NCI-H2171 (cell line): Measurements from ENCODE around the gene SLX4IP.

Experiments used
- DNase-seq: peaks from one replicate; lab custom pipeline; 2025; lab: John Stamatoyannopoulos, UW

The SLX4IP gene

GRCh38 chr20:10648651-10649050, 213.5 kb downstream of the SLX4IP start:
- DNase-seq, result no peak

- DNase-seq, result no peak
These were observed 214.1 kb downstream of the SLX4IP start for GRCh38 chr20:10649080-10649796.

GRCh38 chr20:10649797-10650160, 214.7 kb downstream of the SLX4IP start:
- DNase-seq, result no peak

DNA sequence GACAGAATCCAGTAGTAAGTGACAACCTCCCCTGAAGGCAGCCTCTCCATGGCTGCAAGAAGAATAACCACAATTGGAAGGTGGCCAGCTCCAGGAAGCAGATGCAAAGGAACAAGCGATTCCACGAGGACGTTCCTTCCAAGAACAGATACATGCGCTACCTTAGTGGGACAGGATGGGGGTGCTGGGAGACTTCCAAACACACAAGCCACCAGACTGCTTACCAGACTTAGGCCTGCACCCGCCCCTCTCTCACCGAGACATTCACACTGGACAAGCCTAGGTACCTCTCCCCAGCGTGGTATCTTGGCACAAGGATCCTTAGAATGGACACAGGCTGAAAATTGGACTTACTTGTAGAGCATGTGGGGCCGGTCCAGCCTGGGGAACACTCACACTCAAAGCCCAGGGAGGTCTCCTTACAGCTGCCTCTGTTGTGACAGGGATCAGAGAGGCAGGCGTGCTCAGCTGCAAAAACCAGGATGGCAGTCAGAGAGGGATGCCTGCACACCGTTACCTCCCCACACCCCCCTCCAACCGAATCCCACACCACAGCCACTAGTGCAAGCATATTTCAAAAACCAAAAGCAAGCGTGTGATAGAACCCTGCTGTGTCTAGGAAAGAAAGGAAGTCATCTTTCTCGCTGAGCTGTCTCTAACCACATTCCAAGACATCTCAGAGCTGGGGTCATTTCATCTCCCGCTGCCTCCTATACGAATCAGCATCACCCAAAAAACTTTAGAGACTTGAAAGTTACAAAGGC, 216.3 kb downstream of the SLX4IP start:
- DNase-seq, result no peak

DNA sequence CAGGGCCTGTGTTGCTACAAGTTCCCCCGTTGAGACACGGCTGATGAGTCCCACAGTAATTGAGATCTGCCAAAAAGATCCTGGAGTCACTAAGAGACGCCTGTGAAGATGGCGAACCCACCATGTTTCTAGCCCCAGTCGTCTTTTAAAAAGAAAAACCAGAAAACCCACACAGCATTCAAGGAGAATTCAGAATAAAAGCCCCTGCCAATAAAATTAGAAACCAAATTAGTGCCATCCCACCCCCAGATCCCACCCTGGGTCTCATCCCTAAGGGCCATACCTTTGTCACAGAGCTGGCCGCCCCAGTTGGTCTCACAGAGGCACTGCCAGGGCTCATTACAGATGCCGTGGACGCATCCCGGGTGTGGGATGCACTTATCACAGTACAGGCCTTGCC, 217.1 kb downstream of the SLX4IP start:
- no peak for DNase-seq

DNA sequence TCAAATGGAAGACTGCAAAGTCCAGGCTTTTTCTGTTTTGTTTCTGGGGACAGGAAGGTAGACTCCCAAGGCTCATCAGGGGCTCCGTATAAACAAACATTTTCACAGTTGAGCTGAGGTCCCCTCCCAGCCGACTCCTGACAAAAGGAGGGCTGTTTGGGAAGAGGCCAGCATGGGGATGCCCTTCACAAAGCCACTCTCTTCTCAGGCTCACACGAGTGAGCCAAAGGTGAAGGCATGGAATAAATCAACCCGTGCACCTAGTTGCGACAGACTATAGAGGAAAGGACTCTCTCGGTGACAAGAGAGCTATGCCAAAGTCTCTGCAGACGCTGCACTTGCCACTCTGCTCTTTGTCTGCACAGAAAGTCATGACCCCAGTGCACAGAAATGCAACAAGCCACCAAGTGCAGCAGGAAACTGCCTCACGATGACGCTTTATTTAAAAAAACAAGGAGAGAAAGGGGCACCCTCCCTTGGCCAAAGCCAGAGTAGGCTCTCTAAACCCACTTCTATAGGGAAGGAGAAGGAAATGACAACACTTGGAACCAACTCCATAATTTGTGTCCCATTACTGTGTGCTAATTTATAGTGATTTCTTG, 217.7 kb downstream of the SLX4IP start:
- no peak for DNase-seq

- DNase-seq, result no peak
These were observed 218.6 kb downstream of the SLX4IP start for GRCh38 chr20:10653599-10654249.

DNA sequence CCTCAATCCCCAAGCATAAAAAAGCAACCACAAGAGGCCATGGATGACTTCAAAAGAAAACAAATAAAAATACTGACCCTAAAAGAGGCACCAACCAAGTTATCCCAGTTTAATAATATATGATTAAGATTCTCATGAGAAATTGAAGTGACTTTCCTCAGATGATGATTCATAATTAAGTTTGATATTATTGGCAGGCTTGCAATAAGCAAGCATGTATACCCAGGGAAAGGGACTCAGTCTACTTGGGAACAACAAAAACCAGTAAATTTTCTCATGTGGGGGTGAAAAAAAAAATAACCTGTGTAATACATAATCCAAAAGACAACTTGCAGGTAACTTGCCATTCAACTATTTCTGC, 219.1 kb downstream of the SLX4IP start:
- DNase-seq, result no peak

DNA sequence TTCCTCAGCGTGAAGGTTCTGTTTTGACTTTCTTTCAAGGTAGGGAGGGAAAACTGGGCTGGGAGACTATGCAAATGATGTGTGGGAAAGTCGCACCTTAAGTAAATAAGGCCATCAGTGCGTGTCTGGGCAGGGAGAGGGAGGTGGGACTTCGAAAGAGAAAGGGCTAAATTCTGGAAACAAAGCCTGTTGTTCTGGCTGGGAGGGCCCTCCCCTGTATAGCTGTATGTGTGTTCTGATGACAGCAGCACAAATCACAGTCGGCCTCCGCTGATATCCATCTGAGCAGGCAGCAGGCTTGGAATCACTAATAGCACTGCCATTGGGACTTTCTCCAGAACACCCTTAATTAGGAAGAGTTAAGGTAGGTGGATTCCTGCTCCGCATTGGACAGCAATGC, 219.5 kb downstream of the SLX4IP start:
- DNase-seq, result no peak

GRCh38 chr20:10655720-10656669, 220.9 kb downstream of the SLX4IP start:
- no peak for DNase-seq

GRCh38 chr20:10657453-10657852, 222.3 kb downstream of the SLX4IP start:
- DNase-seq, result no peak

- DNase-seq, result no peak
These were observed 223.1 kb downstream of the SLX4IP start for GRCh38 chr20:10658051-10658823.

DNA sequence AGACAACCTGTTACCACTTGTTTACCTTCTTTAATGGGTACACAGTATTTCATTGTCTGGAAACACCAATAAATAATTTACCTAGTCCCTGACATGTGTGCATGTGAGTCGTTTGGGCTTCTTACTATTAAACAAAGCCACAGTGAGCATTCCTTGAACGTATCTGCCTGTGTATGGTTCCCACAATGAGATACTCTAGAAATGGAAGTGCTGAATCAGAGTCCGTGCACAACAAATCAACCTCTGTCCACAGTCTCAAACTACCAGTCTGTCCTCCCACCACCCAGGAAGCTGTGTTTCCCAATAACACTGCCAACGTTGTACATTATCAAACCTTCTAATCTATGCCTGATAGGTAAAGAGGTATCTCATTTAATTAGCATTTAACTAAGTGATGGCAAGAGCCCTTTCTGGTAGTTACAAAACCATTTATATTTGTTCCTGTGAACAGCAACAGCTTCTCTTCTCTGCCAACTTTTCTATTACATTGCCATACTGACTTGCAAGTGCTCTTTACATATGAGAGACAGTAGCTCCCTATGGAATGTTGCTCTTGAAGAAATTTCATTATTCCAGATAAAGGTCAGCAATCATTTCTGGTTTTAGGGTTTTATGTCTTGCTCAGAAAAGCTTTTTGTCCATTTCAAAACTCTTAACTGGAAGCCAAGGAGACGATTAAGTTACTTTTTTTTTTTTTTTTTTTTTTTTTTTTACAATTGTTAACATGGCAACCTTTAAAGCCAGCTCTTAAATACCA, 223.9 kb downstream of the SLX4IP start:
- DNase-seq, result no peak

DNA sequence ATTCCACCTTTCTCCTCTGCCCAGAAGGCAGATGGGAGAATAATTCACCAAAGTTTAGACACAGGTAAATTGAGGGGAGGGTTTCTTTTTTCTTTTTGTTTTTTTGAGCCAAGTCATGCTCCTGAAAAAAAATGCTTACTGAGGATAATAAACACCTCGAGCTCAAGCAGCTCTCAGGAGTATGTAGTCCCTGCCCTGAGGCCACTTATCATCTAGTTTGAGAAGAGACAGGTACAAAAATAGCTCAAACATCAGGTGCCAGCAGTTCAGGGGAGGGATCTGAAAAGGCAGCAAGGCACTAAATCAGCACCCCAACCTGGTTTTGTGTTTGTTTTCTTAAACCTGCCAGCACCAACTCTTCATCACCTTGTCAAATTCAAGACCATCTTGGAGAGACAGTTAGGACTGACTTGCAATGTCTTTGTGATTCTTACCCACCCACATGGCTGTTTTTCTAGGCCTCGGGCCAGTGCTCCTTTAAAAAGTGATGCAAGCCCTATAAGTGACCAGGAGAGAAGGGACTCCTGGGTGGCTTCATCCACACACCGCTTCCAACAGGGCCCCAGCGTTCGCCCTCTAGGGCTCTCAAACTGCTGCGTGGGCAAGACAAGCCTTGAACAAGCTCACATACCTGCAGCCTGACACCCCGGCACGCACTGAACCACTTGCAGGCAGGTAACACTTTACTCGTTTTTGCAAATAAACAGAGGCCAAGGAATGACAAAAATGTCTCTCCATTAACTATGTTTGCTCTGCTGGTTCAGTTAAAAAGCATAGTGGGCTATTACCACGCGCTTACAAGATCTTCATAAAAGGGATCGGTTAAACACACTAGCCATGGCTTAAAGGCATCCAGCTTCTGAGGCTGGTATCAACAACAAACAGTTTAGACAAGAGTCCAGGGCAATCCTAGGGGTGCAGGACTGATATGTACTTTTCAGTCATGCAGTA, 224.8 kb downstream of the SLX4IP start:
- DNase-seq, result no peak

DNA sequence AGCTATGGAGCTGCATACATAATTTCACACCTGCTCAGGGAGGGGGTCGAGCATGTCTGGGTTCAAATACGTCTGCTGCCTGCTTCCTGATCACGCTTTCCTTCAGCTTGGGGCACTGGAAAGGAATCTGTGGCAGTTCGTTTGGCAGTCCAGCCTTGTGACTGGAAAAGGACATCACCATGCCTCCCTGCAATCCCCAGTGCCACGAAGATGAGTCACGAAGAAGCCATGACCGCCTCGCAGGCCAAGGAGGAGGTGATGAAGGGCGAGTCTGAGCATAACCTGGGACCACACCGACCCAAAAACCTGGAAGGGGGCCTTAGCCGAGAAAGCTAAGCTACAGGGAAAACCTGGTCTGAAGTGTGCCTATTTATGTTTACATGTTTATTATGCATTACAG, 225.6 kb downstream of the SLX4IP start:
- no peak for DNase-seq

DNA sequence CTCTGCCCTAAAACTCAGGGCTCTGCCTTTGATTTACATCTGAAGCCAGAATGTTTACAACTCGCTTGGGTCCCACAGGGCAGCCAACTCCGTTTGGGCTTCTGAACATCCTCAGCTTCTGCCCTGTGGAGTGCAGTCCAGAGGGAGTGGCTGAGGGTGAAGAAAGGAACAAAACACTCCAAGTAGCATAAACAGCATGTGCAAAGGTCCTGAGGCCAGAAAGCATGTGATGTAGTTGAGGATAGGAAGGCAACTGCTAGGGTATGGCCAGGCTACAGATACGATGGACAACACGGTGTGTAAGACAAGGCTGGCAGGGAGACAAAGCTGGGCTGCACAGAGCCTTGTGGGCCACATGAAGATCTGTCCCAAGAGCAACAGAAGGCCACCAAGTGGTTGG, 226.2 kb downstream of the SLX4IP start:
- DNase-seq, result no peak

- no peak for DNase-seq
These were observed 227.0 kb downstream of the SLX4IP start for GRCh38 chr20:10662151-10662550.

DNA sequence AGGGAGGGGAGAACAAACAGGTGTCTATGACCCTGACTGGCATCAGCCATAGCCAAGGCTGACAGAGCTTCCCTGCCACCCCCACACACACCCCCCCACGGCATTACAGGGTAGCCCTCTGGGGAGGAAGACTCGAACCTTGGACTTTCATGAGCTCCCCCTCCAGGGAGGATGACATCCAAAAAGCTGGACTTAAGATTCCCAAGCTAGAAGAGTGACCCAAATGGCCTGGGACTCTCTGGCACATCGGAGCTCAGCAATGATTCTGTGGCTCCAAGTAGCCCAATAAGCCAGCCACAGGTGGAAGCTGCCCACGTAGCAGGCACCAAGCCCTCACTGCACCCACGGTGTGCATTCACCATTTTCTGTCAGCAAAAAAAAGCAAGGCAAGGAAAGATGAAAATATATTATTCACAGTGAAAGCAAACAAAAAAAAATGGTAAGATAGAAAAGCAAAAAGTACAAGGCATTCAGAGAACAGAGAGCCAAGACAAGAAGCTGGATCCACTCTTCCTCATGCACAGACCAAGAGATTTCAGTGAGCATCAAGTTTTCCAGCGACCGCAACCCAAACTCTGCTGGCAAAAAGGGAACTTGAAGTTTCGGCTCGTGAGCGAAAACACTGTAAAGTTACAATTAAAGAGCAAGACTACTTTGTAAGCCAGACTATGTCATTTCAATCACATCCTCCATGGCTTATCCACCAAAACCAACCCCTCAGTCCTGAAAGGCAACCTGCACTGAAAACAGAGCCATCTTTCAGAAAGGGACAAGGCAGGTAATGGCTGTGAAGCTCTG, 227.8 kb downstream of the SLX4IP start:
- DNase-seq, result no peak
